ENCODE results near the gene ADGRB3. TPM values are rescaled to one million over a fixed set of nuclear protein-coding genes. Genes with fewer than 3 reads are reported as not detected.
"Not testable (repeated sequence)": the region's sequence is repeated elsewhere in the genome, so short reads cannot be mapped to it uniquely, and the experiment has no call there.

ADGRB3 gene
- total and polyA plus RNA-seq, 5 donors = 0.88 to 2.6 (median 1.5) TPM

- H3K27me3 ChIP-seq (ENCODE audit: control insufficient read depth, insufficient read depth) = no peaks in the 10 kb centered on the region
- H3K9me3 ChIP-seq (ENCODE audit: control insufficient read depth, low read length) = no peaks in the 10 kb centered on the region
- no peak overlapping the region for H3K4me3 ChIP-seq (ENCODE audit: low read length)
- no peaks in the 10 kb centered on the region for H3K4me1 ChIP-seq (ENCODE audit: control insufficient read depth, insufficient read depth, low read length)
- DNase-seq (no peak), ATAC-seq (no peak)
- H3K27ac ChIP-seq (ENCODE audit: low read length) = no peak overlapping the region
- intact Hi-C loops (cut with DNase I) = no loop called here
Observed at GRCh38 chr6:68758559-68758958, 123.5 kb downstream of the ADGRB3 start.

GRCh38 chr6:68760485-68760884 is 125.4 kb downstream of the ADGRB3 start:
- Histone ChIP-seq H3K9me3 (ENCODE audit: control insufficient read depth, low read length) (no peaks in the 10 kb centered on the region), H3K27ac (ENCODE audit: low read length) (no peak overlapping the region), H3K27me3 (ENCODE audit: control insufficient read depth, insufficient read depth) (no peaks in the 10 kb centered on the region), H3K4me3 (ENCODE audit: low read length) (no peak overlapping the region), H3K4me1 (ENCODE audit: control insufficient read depth, insufficient read depth, low read length) (no peaks in the 10 kb centered on the region)
- intact Hi-C loops (cut with DNase I) = no loop called here
- ATAC-seq = no peak
- WGBS = 58% methylated on average over 2 of the region's 2 CpGs
- no peak for DNase-seq

GRCh38 chr6:68760941-68761676 is 126.0 kb downstream of the ADGRB3 start:
- no peaks in the 10 kb centered on the region for H3K9me3 ChIP-seq (ENCODE audit: control insufficient read depth, low read length)
- intact Hi-C loops (cut with DNase I) = no loop called here
- WGBS = 53% methylated on average over 8 of the region's 8 CpGs
- H3K4me3 ChIP-seq (ENCODE audit: low read length) = no peak overlapping the region
- H3K4me1 ChIP-seq (ENCODE audit: control insufficient read depth, insufficient read depth, low read length) = no peaks in the 10 kb centered on the region
- no peaks in the 10 kb centered on the region for H3K27me3 ChIP-seq (ENCODE audit: control insufficient read depth, insufficient read depth)
- ATAC-seq = no peak
- DNase-seq = no peak
- H3K27ac ChIP-seq (ENCODE audit: low read length) = no peak overlapping the region

GRCh38 chr6:68761985-68762384 is 126.9 kb downstream of the ADGRB3 start:
- Histone ChIP-seq H3K4me3 (ENCODE audit: low read length) (no peak overlapping the region), H3K4me1 (ENCODE audit: control insufficient read depth, insufficient read depth, low read length) (no peaks in the 10 kb centered on the region), H3K9me3 (ENCODE audit: control insufficient read depth, low read length) (no peaks in the 10 kb centered on the region), H3K27me3 (ENCODE audit: control insufficient read depth, insufficient read depth) (no peaks in the 10 kb centered on the region), H3K27ac (ENCODE audit: low read length) (no peak overlapping the region)
- 79% methylated on average over 2 of the region's 2 CpGs for WGBS
- intact Hi-C loops (cut with DNase I) = no loop called here
- no peak for ATAC-seq
- DNase-seq = no peak

- H3K4me3 ChIP-seq (ENCODE audit: low read length) = no peak overlapping the region
- H3K4me1 ChIP-seq (ENCODE audit: control insufficient read depth, insufficient read depth, low read length) = no peaks in the 10 kb centered on the region
- H3K27me3 ChIP-seq (ENCODE audit: control insufficient read depth, insufficient read depth) = no peaks in the 10 kb centered on the region
- intact Hi-C loops (cut with DNase I) = loop anchor here in 2 of 4 donors (10.0 kb wide), 2 partner anchors 57 to 127 kb away; no protein-coding TSS in a partner anchor
- ATAC-seq (no peak), DNase-seq (no peak)
- H3K9me3 ChIP-seq (ENCODE audit: control insufficient read depth, low read length) = no peaks in the 10 kb centered on the region
- no peak overlapping the region for H3K27ac ChIP-seq (ENCODE audit: low read length)
Observed at GRCh38 chr6:68771426-68771825, 136.3 kb downstream of the ADGRB3 start.

- 82% methylated on average over 1 of the region's 1 CpG for WGBS
- Histone ChIP-seq H3K27ac (ENCODE audit: low read length) (no peak overlapping the region), H3K27me3 (ENCODE audit: control insufficient read depth, insufficient read depth) (no peaks in the 10 kb centered on the region), H3K4me3 (ENCODE audit: low read length) (no peak overlapping the region), H3K9me3 (ENCODE audit: control insufficient read depth, low read length) (no peaks in the 10 kb centered on the region), H3K4me1 (ENCODE audit: control insufficient read depth, insufficient read depth, low read length) (no peaks in the 10 kb centered on the region)
- intact Hi-C loops (cut with DNase I) = loop anchor here (5.0 to 10.0 kb wide), 3 partner anchors 60 to 138 kb away; partner anchors contain the start of gene ADGRB3 (in 3 of the 4)
- no peak for DNase-seq
- ATAC-seq = no peak
Observed at GRCh38 chr6:68774843-68775242, 139.8 kb downstream of the ADGRB3 start.

GRCh38 chr6:68776354-68776753 is 141.3 kb downstream of the ADGRB3 start:
- intact Hi-C loops (cut with DNase I) = loop anchor here (5.0 to 10.0 kb wide), 3 partner anchors 62 to 139 kb away; partner anchors contain the start of gene ADGRB3 (in 3 of the 4)

GRCh38 chr6:68777956-68778355 is 142.9 kb downstream of the ADGRB3 start:
- intact Hi-C loops (cut with DNase I) = loop anchor here (5.0 to 10.0 kb wide), 3 partner anchors 63 to 141 kb away; partner anchors contain the start of gene ADGRB3 (in 3 of the 4)
- Histone ChIP-seq H3K27me3 (ENCODE audit: control insufficient read depth, insufficient read depth) (no peaks in the 10 kb centered on the region), H3K4me3 (ENCODE audit: low read length) (no peak overlapping the region), H3K27ac (ENCODE audit: low read length) (no peak overlapping the region), H3K4me1 (ENCODE audit: control insufficient read depth, insufficient read depth, low read length) (no peaks in the 10 kb centered on the region), H3K9me3 (ENCODE audit: control insufficient read depth, low read length) (no peaks in the 10 kb centered on the region)
- peak; percentile 52 to 79 for ATAC-seq
- DNase-seq = peak in 2 of 3 donors; percentile 26 to 31

More at GRCh38 chr6:68776354-68776753, 141.3 kb downstream of the ADGRB3 start:
- WGBS = 57% methylated on average over 2 of the region's 2 CpGs
- H3K4me3 ChIP-seq (ENCODE audit: low read length) = no peak overlapping the region
- H3K27ac ChIP-seq (ENCODE audit: low read length) = no peak overlapping the region
- H3K27me3 ChIP-seq (ENCODE audit: control insufficient read depth, insufficient read depth) = no peaks in the 10 kb centered on the region
- ATAC-seq = no peak
- no peaks in the 10 kb centered on the region for H3K4me1 ChIP-seq (ENCODE audit: control insufficient read depth, insufficient read depth, low read length)
- no peak for DNase-seq
- H3K9me3 ChIP-seq (ENCODE audit: control insufficient read depth, low read length) = no peaks in the 10 kb centered on the region

- no peaks in the 10 kb centered on the region for H3K9me3 ChIP-seq (ENCODE audit: control insufficient read depth, low read length)
- intact Hi-C loops (cut with DNase I) = loop anchor here (5.0 to 10.0 kb wide), 3 partner anchors 64 to 141 kb away; partner anchors contain the start of gene ADGRB3 (in 3 of the 4)
- H3K27ac ChIP-seq (ENCODE audit: low read length) = no peak overlapping the region
- no peaks in the 10 kb centered on the region for H3K4me1 ChIP-seq (ENCODE audit: control insufficient read depth, insufficient read depth, low read length)
- H3K4me3 ChIP-seq (ENCODE audit: low read length) = no peak overlapping the region
- ATAC-seq (peak; percentile 84 to 87), DNase-seq (peak in 1 of 3 donors; percentile 13)
- 31% methylated on average over 5 of the region's 5 CpGs for WGBS
- H3K27me3 ChIP-seq (ENCODE audit: control insufficient read depth, insufficient read depth) = no peaks in the 10 kb centered on the region
Observed at GRCh38 chr6:68778356-68779020, 143.4 kb downstream of the ADGRB3 start.

- Histone ChIP-seq H3K27ac (ENCODE audit: low read length) (no peak overlapping the region), H3K4me1 (ENCODE audit: control insufficient read depth, insufficient read depth, low read length) (no peaks in the 10 kb centered on the region), H3K27me3 (ENCODE audit: control insufficient read depth, insufficient read depth) (no peaks in the 10 kb centered on the region), H3K4me3 (ENCODE audit: low read length) (no peak overlapping the region), H3K9me3 (ENCODE audit: control insufficient read depth, low read length) (no peaks in the 10 kb centered on the region)
- 45% methylated on average over 2 of the region's 2 CpGs for WGBS
- ATAC-seq (no peak), DNase-seq (no peak)
- intact Hi-C loops (cut with DNase I) = loop anchor here (5.0 to 10.0 kb wide), 3 partner anchors 65 to 142 kb away; partner anchors contain the start of gene ADGRB3 (in 3 of the 4)
Observed at GRCh38 chr6:68779366-68779765, 144.3 kb downstream of the ADGRB3 start.

GRCh38 chr6:68790128-68790527 is 155.0 kb downstream of the ADGRB3 start:
- DNase-seq; H3K27me3 ChIP-seq (ENCODE audit: control insufficient read depth, insufficient read depth); H3K9me3 ChIP-seq (ENCODE audit: control insufficient read depth, low read length); ATAC-seq; H3K27ac ChIP-seq (ENCODE audit: low read length); H3K4me1 ChIP-seq (ENCODE audit: control insufficient read depth, insufficient read depth, low read length); intact Hi-C loops (cut with DNase I); H3K4me3 ChIP-seq (ENCODE audit: low read length): not testable (repeated sequence)
- WGBS = 78% methylated on average over 6 of the region's 6 CpGs
